Suprapubic skin (tissue), 4 donors: Measurements from ENCODE around the gene APMAP. TPM values are rescaled to one million over a fixed set of nuclear protein-coding genes. Genes with fewer than 3 reads are reported as not detected.
A peak's percentile ranks its signal among the peaks of the same experiment; 100 is the strongest.

Experiments used
- DNase-seq, 2 donors: peaks; one replicate each; pipeline ENCODE4 v3.0.0-alpha.2; 2019; ENCODE audit warnings: low spot score in 2 of 2
- H3K27ac ChIP-seq: fragments of 200-600 bp; sonication (generic); one replicate; pipeline ENCODE4 v1.5.1; 2019
- H3K27me3 ChIP-seq: fragments of 200-600 bp; sonication (generic); one replicate; pipeline ENCODE4 v1.5.1; 2019
- H3K36me3 ChIP-seq: fragments of 200-600 bp; sonication (generic); one replicate; pipeline ENCODE4 v1.5.1; 2019
- H3K4me1 ChIP-seq: fragments of 200-600 bp; sonication (generic); one replicate; pipeline ENCODE4 v1.5.1; 2019
- H3K4me3 ChIP-seq: fragments of 200-600 bp; sonication (generic); one replicate; pipeline ENCODE4 v1.5.1; 2019; ENCODE audit warnings: mild to moderate bottlenecking
- H3K9me3 ChIP-seq: fragments of 200-600 bp; sonication (generic); one replicate; pipeline ENCODE4 v1.5.1; 2019
- EP300 ChIP-seq: sonication (generic); formaldehyde crosslinking; IDR thresholded peaks from one replicate; pipeline ENCODE4 v1.6.1; 2017; ENCODE audit warnings: antibody characterized with exemption
- POLR2A ChIP-seq, 2 donors: fragments of 450-650 bp; IDR thresholded peaks; one replicate each; pipeline ENCODE4 v1.6.1; 2017; ENCODE audit warnings: antibody characterized with exemption in 2 of 2, mild to moderate bottlenecking in 2 of 2, moderate library complexity in 2 of 2
- POLR2AphosphoS5 ChIP-seq, 3 donors: sonication (generic); formaldehyde crosslinking; IDR thresholded peaks; one replicate each; pipeline ENCODE4 v1.6.1; 2017; ENCODE audit warnings: antibody characterized with exemption in 3 of 3
- WGBS: methylation state at CpG from one replicate; pipeline ENCODE4 v1.1.5; 2018; 5-methylcytosine and 5-hydroxymethylcytosine counted together
- total RNA-seq, 4 donors: library from RNA; depleted of rRNA; stranded (reverse); fragments of >200 nt; gene quantifications; one replicate each; pipeline ENCODE4 v1.1.0, GENCODE V29; 2016
- TF ChIP-seq, protein P1 (sequence below), 2 donors: fragments of 200-600 bp in 1 of 2; fragments of 450-650 bp in 1 of 2; sonication (generic) in 1 of 2; IDR thresholded peaks; one replicate each; pipeline ENCODE4 v1.5.1; 2016 to 2019; ENCODE audit warnings: antibody characterized with exemption in 2 of 2, mild to moderate bottlenecking in 1 of 2, moderate library complexity in 1 of 2

Gene APMAP
- total RNA-seq, 4 donors from 2014 or later = 61.8 to 89.3 (median 69.9) TPM

DNA sequence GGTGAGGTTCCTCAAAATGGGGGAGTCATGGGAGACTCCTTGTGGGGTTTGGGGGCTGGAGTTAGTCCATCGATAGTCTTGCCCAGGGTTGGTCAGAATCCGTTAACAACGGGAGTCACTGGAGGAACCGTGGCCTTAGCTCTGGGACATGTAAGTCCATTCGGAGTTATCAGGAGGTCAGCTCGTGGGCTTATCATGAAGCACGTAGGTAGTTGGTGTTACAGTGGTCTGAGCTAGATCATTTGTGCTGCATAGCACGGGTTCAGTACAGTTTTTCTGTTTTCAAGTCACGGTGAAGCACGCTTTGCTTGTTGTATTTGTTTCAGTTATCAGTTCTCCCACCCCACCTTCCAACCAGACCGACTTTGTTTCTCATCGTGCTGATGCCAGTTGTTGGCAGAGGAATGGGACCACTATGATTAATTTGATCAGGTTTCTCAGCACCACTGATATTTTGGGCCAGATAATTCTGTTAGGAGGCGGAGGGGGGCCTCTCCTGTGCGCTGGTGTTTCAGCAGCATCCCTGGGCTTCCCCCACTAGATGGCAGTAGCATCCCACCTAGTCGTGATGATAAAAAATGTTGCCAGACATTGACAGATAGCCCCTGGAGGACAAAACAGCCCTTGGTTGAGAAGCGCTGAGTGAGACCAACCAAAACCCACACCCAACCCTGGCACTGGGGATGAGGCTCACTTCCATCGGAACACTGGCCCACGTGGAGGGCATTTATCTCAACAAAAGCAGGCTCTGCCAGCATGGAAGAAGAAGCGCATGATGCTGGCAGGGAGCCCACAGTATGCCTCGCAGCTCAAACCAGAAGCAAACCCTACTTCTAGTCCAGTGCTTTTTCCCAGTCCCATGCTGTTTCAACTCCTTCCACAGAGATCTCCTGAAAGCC lies 2.2 kb upstream of the APMAP start:
- Histone ChIP-seq H3K27me3 (no peaks in the 10 kb centered on the region), H3K27ac (no peak overlapping the region), H3K4me3 (peak overlapping the region; percentile 27), H3K9me3 (no peaks in the 10 kb centered on the region), H3K36me3 (no peaks in the 10 kb centered on the region), H3K4me1 (peaks cover 80% of the 10 kb centered on the region)
- WGBS = 39% methylated on average over 19 of the region's 20 CpGs
- DNase-seq = peak; percentile 86 to 88
- peak in 1 of 3 donors; percentile 19 for TF ChIP-seq POLR2AphosphoS5 (IDR thresholded peaks at IDR 0.05)
- TF ChIP-seq EP300 = no peak
- TF ChIP-seq, protein P1, sequence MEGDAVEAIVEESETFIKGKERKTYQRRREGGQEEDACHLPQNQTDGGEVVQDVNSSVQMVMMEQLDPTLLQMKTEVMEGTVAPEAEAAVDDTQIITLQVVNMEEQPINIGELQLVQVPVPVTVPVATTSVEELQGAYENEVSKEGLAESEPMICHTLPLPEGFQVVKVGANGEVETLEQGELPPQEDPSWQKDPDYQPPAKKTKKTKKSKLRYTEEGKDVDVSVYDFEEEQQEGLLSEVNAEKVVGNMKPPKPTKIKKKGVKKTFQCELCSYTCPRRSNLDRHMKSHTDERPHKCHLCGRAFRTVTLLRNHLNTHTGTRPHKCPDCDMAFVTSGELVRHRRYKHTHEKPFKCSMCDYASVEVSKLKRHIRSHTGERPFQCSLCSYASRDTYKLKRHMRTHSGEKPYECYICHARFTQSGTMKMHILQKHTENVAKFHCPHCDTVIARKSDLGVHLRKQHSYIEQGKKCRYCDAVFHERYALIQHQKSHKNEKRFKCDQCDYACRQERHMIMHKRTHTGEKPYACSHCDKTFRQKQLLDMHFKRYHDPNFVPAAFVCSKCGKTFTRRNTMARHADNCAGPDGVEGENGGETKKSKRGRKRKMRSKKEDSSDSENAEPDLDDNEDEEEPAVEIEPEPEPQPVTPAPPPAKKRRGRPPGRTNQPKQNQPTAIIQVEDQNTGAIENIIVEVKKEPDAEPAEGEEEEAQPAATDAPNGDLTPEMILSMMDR (IDR thresholded peaks at IDR 0.05) = peak; percentile 93 to 94

DNA sequence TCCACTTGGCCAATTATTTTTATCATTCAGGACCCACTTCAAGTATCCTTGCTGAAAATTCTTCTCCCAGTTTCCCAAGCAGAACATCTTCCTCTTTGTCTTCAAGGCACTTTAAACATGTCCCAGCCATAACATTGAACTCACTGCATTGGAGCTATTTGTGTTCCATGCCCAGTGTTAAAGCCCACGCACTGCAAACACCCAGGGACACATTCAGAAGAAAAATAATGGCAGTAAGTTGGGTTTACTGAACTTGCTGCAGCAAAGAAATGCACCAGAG lies 1.6 kb upstream of the APMAP start:
- Histone ChIP-seq H3K4me1 (peaks cover 74% of the 10 kb centered on the region), H3K4me3 (no peak overlapping the region), H3K9me3 (no peaks in the 10 kb centered on the region), H3K36me3 (no peaks in the 10 kb centered on the region), H3K27ac (no peak overlapping the region), H3K27me3 (no peaks in the 10 kb centered on the region)
- TF ChIP-seq EP300 = no peak
- TF ChIP-seq, protein P1 (IDR thresholded peaks at IDR 0.05) = no peak
- TF ChIP-seq POLR2AphosphoS5 (IDR thresholded peaks at IDR 0.05) = no peak
- no peak for TF ChIP-seq POLR2A (IDR thresholded peaks at IDR 0.05)
- no peak for DNase-seq
- 64% methylated on average over 1 of the region's 1 CpG for WGBS

DNA sequence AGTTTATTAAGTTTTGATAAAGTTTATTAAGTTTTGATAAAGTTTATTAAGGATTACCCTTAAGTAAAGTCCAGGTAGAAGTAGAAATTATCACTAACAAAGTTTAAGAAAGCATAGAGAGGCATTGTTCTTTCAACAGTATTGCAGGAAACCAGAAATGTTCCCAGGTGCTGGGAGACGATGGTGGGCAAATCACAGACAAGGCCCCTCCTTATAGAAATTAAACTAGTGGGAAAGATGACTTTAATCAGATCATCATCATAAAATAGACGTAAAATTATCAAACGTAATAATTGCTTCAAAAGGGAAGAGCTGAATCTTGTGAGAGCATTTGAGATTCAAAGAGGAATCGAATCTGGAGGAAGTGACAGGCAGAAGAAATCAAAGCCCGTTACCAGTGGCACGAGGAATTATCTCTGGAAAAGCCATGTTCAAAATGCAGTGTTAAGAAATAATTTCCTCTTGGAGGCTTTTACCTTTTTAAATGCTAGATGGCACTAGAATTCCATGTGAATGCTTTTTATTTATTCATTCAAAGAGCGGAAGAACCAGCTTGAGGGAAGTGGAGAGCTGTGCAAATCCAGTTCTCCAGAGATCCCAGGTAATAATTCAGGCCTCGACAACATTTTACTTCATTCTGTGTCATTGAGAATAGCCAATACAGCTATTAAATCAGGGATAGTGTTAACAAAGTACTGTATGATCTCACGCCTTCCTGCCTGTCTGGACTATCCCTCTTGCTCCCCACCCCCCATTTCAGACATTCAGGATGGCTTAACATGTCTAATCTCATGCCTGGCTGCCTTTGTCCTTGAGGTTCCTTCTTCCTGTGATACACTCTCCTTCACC lies 1.0 kb upstream of the APMAP start:
- H3K4me1 ChIP-seq = peaks cover 69% of the 10 kb centered on the region
- H3K4me3 ChIP-seq = peak overlapping the region; percentile 80
- H3K27me3 ChIP-seq = no peaks in the 10 kb centered on the region
- WGBS = 26% methylated on average over 9 of the region's 9 CpGs
- peak in 1 of 2 donors; percentile 62 for DNase-seq
- TF ChIP-seq EP300 (no peak), POLR2AphosphoS5 (IDR thresholded peaks at IDR 0.05) (no peak), POLR2A (IDR thresholded peaks at IDR 0.05) (no peak)
- H3K36me3 ChIP-seq = no peaks in the 10 kb centered on the region
- no peaks in the 10 kb centered on the region for H3K9me3 ChIP-seq
- peak overlapping the region; percentile 97 for H3K27ac ChIP-seq

DNA sequence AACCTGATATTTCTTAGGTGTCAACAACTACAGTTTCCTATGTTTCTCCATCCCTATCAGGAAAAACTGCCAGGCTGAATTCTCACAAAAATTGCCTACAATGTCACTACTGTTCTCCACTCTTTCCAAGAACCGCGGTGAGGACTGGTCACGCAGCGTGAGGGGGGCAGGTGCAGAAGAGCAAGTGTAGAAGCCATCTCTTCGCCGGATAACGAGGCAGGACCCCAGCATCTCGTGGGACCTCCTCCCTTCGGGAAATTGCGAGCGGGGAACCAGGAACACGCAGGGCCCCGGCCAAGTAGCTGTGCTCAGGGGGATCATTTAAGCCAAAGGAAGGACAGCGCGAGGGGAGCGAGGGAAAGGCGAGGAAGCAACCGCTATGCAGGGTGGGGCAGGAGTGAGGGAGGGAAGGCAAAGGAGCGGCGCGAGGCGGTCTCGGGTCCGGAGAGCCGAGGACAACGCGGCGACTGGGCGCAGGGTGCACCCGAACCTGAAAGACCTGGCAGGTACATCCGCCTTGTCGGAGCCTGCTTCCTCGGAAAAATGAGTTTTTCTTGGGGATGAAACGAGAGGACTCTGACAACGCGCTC lies 559 bp downstream of the APMAP start:
- peak overlapping the region; percentile 80 for H3K4me3 ChIP-seq
- H3K27ac ChIP-seq = peak overlapping the region; percentile 97
- 2% methylated on average over 35 of the region's 36 CpGs for WGBS
- H3K36me3 ChIP-seq = no peaks in the 10 kb centered on the region
- no peaks in the 10 kb centered on the region for H3K27me3 ChIP-seq
- TF ChIP-seq EP300 = no peak
- H3K4me1 ChIP-seq = peaks cover 55% of the 10 kb centered on the region
- H3K9me3 ChIP-seq = no peaks in the 10 kb centered on the region
- DNase-seq = peak; percentile 71 to 81

DNA sequence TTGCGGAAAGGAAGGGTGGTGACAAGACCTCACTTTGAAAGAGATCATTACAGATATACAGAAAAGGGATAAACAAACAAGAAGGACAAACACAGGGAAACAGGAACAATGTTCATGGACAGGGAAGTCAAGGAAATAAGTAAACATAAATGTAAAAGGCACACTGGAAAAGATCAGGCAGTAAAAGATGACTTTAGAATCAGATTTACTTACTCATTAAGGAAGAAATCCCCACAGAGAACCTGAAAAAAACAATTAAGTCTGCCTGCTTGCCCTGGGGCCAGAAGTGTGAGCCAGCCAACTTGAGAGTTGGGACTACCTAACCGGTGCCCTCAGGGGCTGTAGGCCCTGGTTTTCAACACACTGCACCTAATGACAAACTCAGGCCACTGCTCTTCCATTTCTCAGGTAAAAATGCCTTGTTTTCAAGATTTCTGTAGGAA lies 1.7 kb downstream of the APMAP start:
- Histone ChIP-seq H3K27me3 (no peaks in the 10 kb centered on the region), H3K27ac (no peak overlapping the region), H3K9me3 (no peaks in the 10 kb centered on the region), H3K36me3 (no peaks in the 10 kb centered on the region), H3K4me3 (no peak overlapping the region), H3K4me1 (peaks cover 48% of the 10 kb centered on the region)
- TF ChIP-seq, protein P1 (IDR thresholded peaks at IDR 0.05) = no peak
- TF ChIP-seq POLR2A (IDR thresholded peaks at IDR 0.05) = no peak
- TF ChIP-seq EP300 = no peak
- TF ChIP-seq POLR2AphosphoS5 (IDR thresholded peaks at IDR 0.05) = no peak
- WGBS = 92% methylated on average over 2 of the region's 2 CpGs
- peak in 1 of 2 donors; percentile 65 for DNase-seq

DNA sequence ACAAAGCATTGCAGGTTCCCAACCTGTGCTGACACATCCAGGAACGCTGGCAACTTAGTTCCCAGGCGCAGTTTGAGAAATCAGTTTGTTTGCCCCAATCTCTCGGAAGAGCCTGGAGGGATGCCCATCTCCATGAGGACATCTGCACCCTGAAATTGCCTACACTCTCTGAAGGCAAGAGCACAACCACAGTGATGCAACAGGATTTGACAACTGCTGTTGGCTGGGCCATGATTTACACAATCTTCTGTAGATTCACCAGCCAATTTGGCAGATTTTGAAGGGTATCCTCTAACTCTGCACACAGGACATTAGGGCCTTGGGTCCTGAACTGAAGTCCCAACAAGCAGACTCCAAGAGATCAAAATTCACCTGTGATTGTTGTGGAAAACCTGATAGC lies 3.4 kb downstream of the APMAP start:
- peak; percentile 21 to 27 for DNase-seq
- Histone ChIP-seq H3K27ac (no peak overlapping the region), H3K36me3 (no peaks in the 10 kb centered on the region), H3K9me3 (no peaks in the 10 kb centered on the region), H3K4me1 (peaks cover 33% of the 10 kb centered on the region), H3K27me3 (no peaks in the 10 kb centered on the region), H3K4me3 (no peak overlapping the region)
- TF ChIP-seq EP300 (no peak), POLR2A (IDR thresholded peaks at IDR 0.05) (no peak), POLR2AphosphoS5 (IDR thresholded peaks at IDR 0.05) (no peak)
- TF ChIP-seq, protein P1 (IDR thresholded peaks at IDR 0.05) = no peak
- WGBS = 92% methylated on average over 3 of the region's 3 CpGs
